Heart right ventricle (tissue), 16 donors: Measurements from ENCODE around the gene TSHZ3. TPM values are rescaled to one million over a fixed set of nuclear protein-coding genes. Genes with fewer than 3 reads are reported as not detected.

Experiments used
- ATAC-seq, 8 donors: fragments of 200-7000 bp; cut with Tn5 transposase; one replicate each; pipeline ENCODE4 v1.9.1; 2020; ENCODE audit warnings: mild to moderate bottlenecking in 8 of 8, moderate library complexity in 8 of 8, moderate number of reproducible peaks in 1 of 8
- DNase-seq, 2 donors: peaks; one replicate each; pipeline ENCODE4 v3.0.0-alpha.2; 2020
- H3K27ac ChIP-seq, 10 donors: fragments of 200-600 bp; sonication (generic) in 2 of 10; one replicate each; pipeline versions ENCODE4 v1.5.0 to v1.8.0; 2020 to 2022; ENCODE audit warnings: mild to moderate bottlenecking in 3 of 10
- H3K27me3 ChIP-seq, 7 donors: fragments of 200-600 bp; one replicate each; pipeline ENCODE4 v1.8.0; 2021 to 2022; ENCODE audit warnings: mild to moderate bottlenecking in 2 of 7
- H3K36me3 ChIP-seq, 9 donors: fragments of 200-600 bp; sonication (generic) in 1 of 9; one replicate each; pipeline versions ENCODE4 v1.5.0 to v1.8.0; 2020 to 2022; ENCODE audit warnings: mild to moderate bottlenecking in 2 of 9
- H3K4me1 ChIP-seq, 9 donors: fragments of 200-600 bp; sonication (generic) in 1 of 9; one replicate each; pipeline versions ENCODE4 v1.5.0 to v1.8.0; 2020 to 2022; ENCODE audit warnings: mild to moderate bottlenecking in 4 of 9
- H3K4me3 ChIP-seq, 10 donors: fragments of 200-600 bp; sonication (generic) in 2 of 10; one replicate each; pipeline versions ENCODE4 v1.5.0 to v1.8.0; 2020 to 2022; ENCODE audit warnings: mild to moderate bottlenecking in 7 of 10, moderate library complexity in 2 of 10
- H3K9me3 ChIP-seq, 11 donors: fragments of 200-600 bp in 10 of 11; sonication (generic) in 2 of 11; one replicate each; pipeline versions ENCODE4 v1.5.0 to v1.8.0; 2013 to 2022; ENCODE audit warnings: mild to moderate bottlenecking in 2 of 11, control low read depth in 1 of 11, moderate library complexity in 1 of 11
- WGBS, 2 donors: extraction: QIAGEN DNeasy Blood & Tissue Kit; methylation state at CpG; one replicate each; pipeline ENCODE4 v1.1.7; 2013; ENCODE audit warnings: inconsistent platforms in 1 of 2; 5-methylcytosine and 5-hydroxymethylcytosine counted together
- intact Hi-C, 10 donors: fragments of 100-400 bp; cut with DNase I; formaldehyde crosslinking; loops; one replicate each; pipeline versions ENCODE4 v1.11.1 to v1.14.2; 2022
- polyA plus RNA-seq, 2 donors: library from polyadenylated mRNA; stranded (reverse); fragments of 200-250 nt; gene quantifications; one replicate each; pipeline ENCODE4 v1.2.3, GENCODE V29; 2013
- total RNA-seq, 10 donors: library from RNA; stranded (reverse); fragmentation: NEBNext Ultra II Directional in 3 of 10; extraction: Animal tissue kit (Norgen Biotek cat#: 25700) in 3 of 10; gene quantifications; one replicate each; pipeline versions ENCODE4 v1.2.1 to v1.2.4, GENCODE V29; 2021 to 2023
- TF ChIP-seq, protein P1 (sequence below), 9 donors: fragments of 200-600 bp; sonication (generic) in 2 of 9; IDR thresholded peaks; one replicate each; pipeline versions ENCODE4 v1.5.0 to v1.8.0; 2021 to 2022; ENCODE audit warnings: antibody characterized with exemption in 9 of 9, mild to moderate bottlenecking in 5 of 9, moderate library complexity in 1 of 9
- donor health status: Arrhythmogenic right ventricular cardiomyopathy.
- donor health status: ischemic (EF 13 %, LVEDD 7.1; RV severe dilation, severe dysfunction).
- donor health status: healthy with polysubstance abuse.
- donor health status: DM: no; HTN: yes; CAD: no.
- donor health status: DM: no; HTN: no; CAD: no.
- donor health status: ischemic (EF 25% LVEDD 6.9; RV normal size, moderate dysfunction).
- donor health status: ischemic (EF 25% LVEDD 5.7; RV mildly dilated, moderate dysfunction).
- donor health status: healthy.
- donor health status: DM: yes; HTN: yes; CAD: no.
- donor health status: Ischemic cardiomyopathy.
- donor health status: ischemic (EF 35%, LVEDD 5.7; RV mildly dilated, moderate dysfunction).
- donor health status: nonischemic (EF 11% LVEDD 7.7; RV severe dilation, severe dysfunction).
- donor health status: DM: yes; HTN: yes; CAD: no.
- donor health status: PGD.
- donor health status: ischemic (EF 29% LVEDD 5.4; RV normal size, mild dysfunction).
- donor health status: nonischemic (EF 23%, LVEDD 6.1; RV moderate dilation, normal function).

The TSHZ3 gene
- total and polyA plus RNA-seq, 12 donors: 1.7 to 5.0 (median 3.1) TPM

- H3K36me3 ChIP-seq: peaks cover 0 to 16% (median 0%) of the 10 kb centered on the region in 9 donors
- H3K4me3 ChIP-seq: no peak overlapping the region
- H3K27ac ChIP-seq: no peak overlapping the region
- H3K27me3 ChIP-seq: no peaks in the 10 kb centered on the region
- TF ChIP-seq, protein P1, sequence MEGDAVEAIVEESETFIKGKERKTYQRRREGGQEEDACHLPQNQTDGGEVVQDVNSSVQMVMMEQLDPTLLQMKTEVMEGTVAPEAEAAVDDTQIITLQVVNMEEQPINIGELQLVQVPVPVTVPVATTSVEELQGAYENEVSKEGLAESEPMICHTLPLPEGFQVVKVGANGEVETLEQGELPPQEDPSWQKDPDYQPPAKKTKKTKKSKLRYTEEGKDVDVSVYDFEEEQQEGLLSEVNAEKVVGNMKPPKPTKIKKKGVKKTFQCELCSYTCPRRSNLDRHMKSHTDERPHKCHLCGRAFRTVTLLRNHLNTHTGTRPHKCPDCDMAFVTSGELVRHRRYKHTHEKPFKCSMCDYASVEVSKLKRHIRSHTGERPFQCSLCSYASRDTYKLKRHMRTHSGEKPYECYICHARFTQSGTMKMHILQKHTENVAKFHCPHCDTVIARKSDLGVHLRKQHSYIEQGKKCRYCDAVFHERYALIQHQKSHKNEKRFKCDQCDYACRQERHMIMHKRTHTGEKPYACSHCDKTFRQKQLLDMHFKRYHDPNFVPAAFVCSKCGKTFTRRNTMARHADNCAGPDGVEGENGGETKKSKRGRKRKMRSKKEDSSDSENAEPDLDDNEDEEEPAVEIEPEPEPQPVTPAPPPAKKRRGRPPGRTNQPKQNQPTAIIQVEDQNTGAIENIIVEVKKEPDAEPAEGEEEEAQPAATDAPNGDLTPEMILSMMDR (IDR thresholded peaks at IDR 0.05): no peak
- intact Hi-C loops: no loop called here
- no peak for DNase-seq
- H3K9me3 ChIP-seq: no peaks in the 10 kb centered on the region
- ATAC-seq: no peak
- H3K4me1 ChIP-seq: peaks cover 0 to 8% (median 0%) of the 10 kb centered on the region in 9 donors
- 84 to 86% methylated on average over 6 of the region's 6 CpGs for WGBS, 2 donors
Measured at GRCh38 chr19:31270897-31271296, 78.3 kb downstream of the TSHZ3 start.

DNA sequence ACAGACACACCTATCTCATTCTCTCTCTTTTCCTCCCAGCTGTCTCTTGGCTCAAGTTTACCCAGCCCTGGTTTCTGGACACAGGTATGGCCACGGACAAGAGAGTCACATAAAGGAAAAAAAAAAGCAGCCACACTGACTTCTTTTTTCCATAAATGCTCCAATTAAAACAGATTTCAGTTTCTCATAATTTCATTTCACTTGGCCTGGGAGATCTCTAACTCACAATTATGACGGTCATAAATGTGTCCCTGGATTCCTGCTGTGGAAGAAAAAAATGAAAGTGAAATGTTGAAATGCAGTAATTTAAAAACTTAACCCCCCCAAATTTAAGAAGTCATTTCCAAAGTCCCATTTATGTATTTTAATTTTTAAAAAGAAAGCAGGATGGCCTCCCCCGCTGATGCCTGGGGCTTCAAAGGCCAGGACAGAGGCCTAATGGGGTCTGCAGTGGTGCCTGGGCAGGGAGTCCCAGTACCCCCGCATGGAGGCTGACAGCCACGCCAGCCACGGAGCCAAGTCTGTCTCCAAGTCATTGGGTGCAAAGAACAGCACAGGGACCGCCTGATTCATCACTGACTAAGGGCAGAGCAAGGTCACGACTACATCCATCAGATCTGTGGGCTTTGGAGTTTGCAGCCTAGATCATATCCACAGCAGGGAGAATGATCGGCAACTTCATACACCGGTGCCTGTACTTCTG lies 79.7 kb downstream of the TSHZ3 start:
- H3K4me3 ChIP-seq: no peak overlapping the region
- ATAC-seq: no peak
- H3K4me1 ChIP-seq: peaks cover 0 to 3% (median 0%) of the 10 kb centered on the region in 9 donors
- H3K9me3 ChIP-seq: no peaks in the 10 kb centered on the region
- peaks cover 0 to 14% (median 0%) of the 10 kb centered on the region in 9 donors for H3K36me3 ChIP-seq
- intact Hi-C loops: loop anchor here in 1 of 10 donors (10.0 kb wide), 1 partner anchor 215 kb away; no protein-coding TSS in a partner anchor
- WGBS, 2 donors: 83 to 89% methylated on average over 10 of the region's 10 CpGs
- no peaks in the 10 kb centered on the region for H3K27me3 ChIP-seq
- no peak for DNase-seq
- H3K27ac ChIP-seq: no peak overlapping the region
- TF ChIP-seq, protein P1 (IDR thresholded peaks at IDR 0.05): no peak

- Histone ChIP-seq H3K4me3 (no peak overlapping the region), H3K27ac (no peak overlapping the region), H3K9me3 (no peaks in the 10 kb centered on the region), H3K4me1 (peaks cover 0 to 3% (median 0%) of the 10 kb centered on the region in 9 donors), H3K27me3 (peaks cover 0 to 4% (median 0%) of the 10 kb centered on the region in 7 donors), H3K36me3 (peaks cover 0 to 9% (median 0%) of the 10 kb centered on the region in 9 donors)
- DNase-seq (no peak), ATAC-seq (no peak)
- intact Hi-C loops: loop anchor here in 1 of 10 donors (10.0 kb wide), 1 partner anchor 214 kb away; no protein-coding TSS in a partner anchor
- TF ChIP-seq, protein P1 (IDR thresholded peaks at IDR 0.05): no peak
- WGBS, 2 donors: 88 to 92% methylated on average over 15 of the region's 15 CpGs
Measured at GRCh38 chr19:31268751-31269383, 80.4 kb downstream of the TSHZ3 start.

GRCh38 chr19:31266731-31267130 lies 82.5 kb downstream of the TSHZ3 start:
- Histone ChIP-seq H3K27me3 (peaks cover 0 to 11% (median 3%) of the 10 kb centered on the region in 7 donors), H3K9me3 (no peaks in the 10 kb centered on the region), H3K27ac (no peak overlapping the region), H3K36me3 (no peaks in the 10 kb centered on the region), H3K4me3 (no peak overlapping the region), H3K4me1 (peaks cover 0 to 8% (median 0%) of the 10 kb centered on the region in 9 donors)
- WGBS, 2 donors: 90 to 93% methylated on average over 7 of the region's 7 CpGs
- DNase-seq (no peak), ATAC-seq (no peak)
- TF ChIP-seq, protein P1 (IDR thresholded peaks at IDR 0.05): no peak
- intact Hi-C loops: loop anchor here in 1 of 10 donors (10.0 kb wide), 1 partner anchor 212 kb away; no protein-coding TSS in a partner anchor
